Fibroblast of skin of scalp (primary cell): ENCODE data around the gene BTBD17. TPM values are rescaled to one million over a fixed set of nuclear protein-coding genes. Genes with fewer than 3 reads are reported as not detected.
"Not testable (repeated sequence)": the region's sequence is repeated elsewhere in the genome, so short reads cannot be mapped to it uniquely, and the experiment has no call there.

Experiments
- DNase-seq: peaks from one replicate; pipeline ENCODE4 v3.0.0-alpha.2; 2013
- polyA plus RNA-seq, 2 experiments: library from polyadenylated mRNA; unstranded; fragments of 120-200 nt; gene quantifications; one replicate each; pipeline ENCODE4 v1.2.1, GENCODE V29; 2013; ENCODE audit not compliant: insufficient read length in 2 of 2

Gene BTBD17
- polyA plus RNA-seq (2013, experiment 1 of 2; ENCODE audit: insufficient read length) = not detected
- not detected for polyA plus RNA-seq (2013, experiment 2 of 2; ENCODE audit: insufficient read length)

DNA sequence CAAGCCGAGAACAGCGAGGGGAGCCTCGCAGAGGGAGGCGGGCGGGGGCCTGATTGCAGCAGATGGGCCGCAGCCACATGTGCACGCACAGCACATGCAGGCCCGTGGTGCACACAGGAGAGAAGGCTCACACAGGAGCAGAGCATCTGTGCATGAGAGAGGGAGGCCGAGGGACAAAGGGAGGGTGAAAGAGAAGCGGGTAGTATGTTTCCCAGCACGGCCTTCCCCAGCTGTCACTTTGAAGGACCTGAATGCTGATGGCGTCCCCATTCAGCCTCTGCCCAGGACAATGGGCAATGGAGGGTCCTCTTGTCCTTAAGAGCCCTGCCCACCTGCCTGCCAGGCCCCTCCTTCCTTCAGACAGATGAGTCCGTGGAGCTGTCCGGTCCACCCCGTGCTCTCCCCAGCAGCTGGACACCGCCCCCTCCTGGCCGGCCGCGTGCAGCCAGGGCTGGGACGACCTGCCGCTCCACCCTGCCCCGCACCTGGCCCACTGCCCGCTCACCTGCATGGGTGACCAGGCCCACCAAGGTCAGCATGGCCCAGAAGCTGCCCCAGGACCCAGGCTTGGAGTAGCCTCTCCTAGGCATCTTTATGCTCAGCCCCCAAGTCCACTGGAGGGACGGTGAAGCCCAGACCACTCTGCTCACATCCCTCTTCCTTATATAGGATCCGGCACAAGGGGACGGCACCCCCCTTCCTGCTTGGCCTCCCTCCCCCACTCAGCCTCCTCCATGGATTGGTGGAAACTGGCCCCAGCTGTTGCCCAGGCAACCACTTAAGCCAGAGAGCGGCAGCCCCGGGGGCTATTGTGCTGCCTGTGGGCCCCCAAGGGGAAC lies at the start of gene BTBD17:
TSS of gene BTBD17 (minus strand) at position 639 of the 839 bp plus-strand sequence. CDS start at position 590, 49 bp downstream.
- DNase-seq = peak; percentile 7

DNA sequence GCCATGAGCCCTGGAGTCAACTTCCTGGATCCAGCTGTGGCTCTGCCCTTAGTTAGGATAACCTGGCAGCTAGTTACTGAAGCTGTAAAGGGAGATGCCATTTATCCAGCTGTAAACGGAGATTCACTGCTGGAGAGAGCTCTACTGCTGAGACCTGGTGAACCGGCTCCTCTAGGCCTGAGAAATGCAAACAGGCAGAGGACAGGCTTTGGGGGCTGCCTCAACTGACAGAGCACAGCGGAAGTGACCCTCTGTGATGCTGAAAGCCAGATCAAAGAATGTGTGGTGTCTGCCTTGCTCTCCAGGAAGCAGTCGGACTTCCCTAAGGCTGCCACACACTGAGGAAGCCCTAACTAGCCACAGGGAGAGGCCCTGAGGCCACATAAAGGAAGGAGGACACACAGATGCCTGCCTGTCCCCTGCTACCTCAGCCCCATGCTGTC lies 48.4 kb upstream of the BTBD17 start:
- DNase-seq = no peak

- DNase-seq = no peak
Observed at GRCh38 chr17:74408815-74409214, 47.1 kb upstream of the BTBD17 start.

DNA sequence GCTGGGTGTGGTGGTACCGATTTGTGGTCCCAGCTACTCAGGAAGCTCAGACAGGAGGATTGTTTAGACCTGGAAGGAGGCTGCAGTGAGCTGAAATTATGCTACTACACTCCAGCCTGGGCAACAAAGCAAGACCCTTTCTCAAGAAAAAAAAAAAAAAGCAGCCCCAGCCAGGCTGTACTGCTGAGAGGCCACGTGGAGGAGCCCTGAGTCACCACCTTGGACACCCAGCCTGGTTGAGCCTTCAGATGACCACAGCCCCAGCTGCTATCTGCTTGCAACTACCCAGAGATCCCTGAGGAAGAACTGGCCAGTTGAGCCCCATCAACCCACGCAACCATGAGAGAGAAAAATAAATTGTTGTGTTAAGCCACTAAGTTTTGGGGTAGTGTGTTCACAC lies 46.6 kb upstream of the BTBD17 start:
- DNase-seq = peak; percentile 12

GRCh38 chr17:74407384-74407783 lies 45.7 kb upstream of the BTBD17 start:
- DNase-seq = no peak

DNA sequence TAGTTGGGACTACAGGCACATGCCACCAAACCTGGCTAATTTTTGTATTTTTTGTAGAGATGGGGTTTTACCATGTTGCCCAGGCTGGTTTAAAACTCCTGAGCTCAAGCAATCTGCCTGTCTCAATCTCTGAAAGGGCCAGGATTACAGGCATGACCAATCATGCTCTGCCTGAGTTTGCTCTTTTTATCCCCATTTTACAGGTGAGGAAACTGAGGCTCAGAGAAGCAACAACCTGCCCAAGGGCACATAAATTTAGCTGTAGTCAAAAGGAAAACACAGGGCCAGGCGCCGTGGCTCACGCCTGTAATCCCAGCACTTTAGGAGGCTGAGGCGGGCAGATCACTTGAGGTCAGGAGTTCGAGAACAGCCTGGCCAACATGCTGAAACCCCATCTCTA lies 43.6 kb upstream of the BTBD17 start:
- DNase-seq = not testable (repeated sequence)

DNA sequence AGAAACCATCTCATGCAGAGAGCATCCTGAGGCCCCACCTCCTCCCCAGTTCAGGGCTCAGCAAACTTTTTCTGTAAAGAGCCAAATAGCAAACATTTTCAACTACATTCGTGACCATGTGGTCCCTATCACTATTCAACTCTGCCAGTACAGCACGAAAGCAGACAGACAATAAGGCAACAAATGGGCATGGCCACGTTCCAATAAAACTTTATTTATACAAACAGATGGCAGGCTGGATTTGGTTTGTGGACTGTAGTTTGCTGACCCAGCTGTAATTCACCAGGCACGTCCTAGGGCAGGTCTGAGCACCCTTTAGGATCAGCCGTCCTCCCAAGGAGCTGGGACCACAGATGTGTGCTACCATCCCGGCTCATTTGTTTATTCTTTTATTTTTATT lies 43.1 kb upstream of the BTBD17 start:
- DNase-seq = no peak

DNA sequence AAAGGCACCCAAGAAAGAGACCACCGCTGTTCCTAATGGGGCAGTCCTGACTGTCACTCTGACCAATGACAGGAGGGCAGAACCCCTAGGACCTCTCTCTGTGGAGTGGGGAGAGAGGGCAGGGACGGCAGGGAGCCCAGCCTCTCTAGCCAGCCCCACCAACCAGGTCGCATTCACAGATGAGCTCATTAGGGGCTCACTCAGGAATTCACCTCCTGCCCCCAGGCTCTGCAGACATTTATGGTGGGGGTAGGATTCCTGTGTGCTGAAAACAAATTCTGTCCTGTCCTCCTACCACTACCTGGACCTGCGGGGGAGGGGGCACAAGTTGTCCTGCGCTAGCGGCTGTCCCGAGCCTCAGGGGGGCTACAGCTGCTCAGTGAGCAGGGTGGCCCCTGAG lies 42.5 kb upstream of the BTBD17 start:
- DNase-seq = no peak

GRCh38 chr17:74403512-74404137 lies 42.0 kb upstream of the BTBD17 start:
- no peak for DNase-seq

DNA sequence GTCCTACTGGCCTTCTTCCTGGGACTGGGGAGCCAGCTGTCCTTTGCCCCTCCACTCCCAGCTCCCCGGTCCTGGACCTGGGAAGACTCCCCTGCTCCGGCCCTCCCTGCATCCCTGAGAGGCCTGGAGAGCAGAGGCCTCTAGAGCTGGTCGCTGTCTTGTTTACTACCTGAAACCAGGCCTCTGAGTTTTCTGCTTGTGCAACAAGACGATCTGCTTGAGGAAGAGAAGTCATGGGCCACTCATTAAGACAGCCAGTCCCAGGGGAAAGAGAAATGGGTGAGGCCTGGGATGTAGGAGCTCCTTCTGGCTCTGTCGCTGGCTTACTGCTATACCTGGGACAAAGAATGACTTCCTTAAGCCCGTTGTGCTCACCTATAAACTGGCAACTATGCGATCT lies 40.4 kb upstream of the BTBD17 start:
- no peak for DNase-seq

- no peak for DNase-seq
Observed at GRCh38 chr17:74396567-74396966, 34.9 kb upstream of the BTBD17 start.

GRCh38 chr17:74394977-74395376 lies 33.3 kb upstream of the BTBD17 start:
- no peak for DNase-seq

DNA sequence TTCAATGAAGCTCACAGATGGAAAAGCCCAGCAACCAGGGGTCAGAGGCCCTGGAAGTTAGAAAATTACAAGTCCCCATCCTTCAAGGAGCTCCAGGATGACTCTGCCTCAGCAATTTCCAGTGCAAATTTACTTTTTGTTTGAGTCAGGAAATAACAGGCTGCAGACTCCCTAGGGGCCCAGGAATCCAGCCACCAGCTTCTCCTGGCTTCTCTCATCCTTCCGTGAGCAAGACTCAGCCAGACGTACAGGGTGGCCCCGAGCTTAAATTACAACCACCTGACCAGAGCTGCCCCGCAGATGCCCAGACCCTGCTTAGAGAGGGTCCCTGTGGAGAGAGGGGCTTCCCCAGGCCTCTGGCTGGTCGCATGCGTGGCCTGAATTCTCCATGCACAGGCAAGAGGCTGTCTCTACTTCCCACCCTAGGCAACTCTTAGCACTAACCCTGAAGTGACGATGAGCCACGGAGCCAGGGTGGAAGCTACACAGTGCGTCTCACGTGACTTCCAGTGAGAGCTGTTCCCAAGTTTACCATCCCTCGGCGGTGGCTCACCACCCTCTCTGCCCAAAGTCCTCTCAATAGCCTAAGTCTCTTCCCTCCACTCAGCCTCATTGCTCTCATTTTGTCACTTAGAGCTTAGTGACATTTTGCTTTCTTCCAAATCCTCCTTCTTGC lies 32.7 kb upstream of the BTBD17 start:
- DNase-seq = no peak

DNA sequence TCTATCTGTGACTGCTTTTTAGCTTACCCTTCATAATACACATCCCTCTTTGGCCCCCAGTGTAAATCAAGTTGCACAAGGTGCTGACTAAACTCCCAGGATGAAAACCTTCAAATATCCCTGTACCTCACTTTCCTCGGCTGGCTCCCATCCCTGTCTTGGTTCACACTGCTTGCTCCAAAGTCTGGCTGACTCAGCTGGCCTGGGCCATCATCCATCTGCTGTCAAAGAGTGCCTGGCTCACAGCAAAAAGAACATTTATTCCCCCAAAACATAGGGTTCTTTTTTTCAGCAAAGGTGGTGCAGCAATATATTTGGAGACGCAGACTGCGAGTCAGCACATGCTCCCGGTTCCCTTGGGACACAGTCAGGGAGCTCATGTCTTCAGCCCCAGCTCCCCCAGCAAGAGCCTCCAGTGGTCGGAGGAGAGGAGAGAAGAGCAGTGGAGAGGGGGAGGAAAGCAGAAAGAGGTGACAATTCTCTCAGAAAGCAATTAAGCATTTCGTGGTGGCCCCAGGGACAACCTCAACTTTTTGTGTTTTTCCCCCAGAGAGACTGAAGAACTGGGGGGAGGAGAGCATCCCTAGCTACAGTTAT lies 31.8 kb upstream of the BTBD17 start:
- peak; percentile 26 for DNase-seq

DNA sequence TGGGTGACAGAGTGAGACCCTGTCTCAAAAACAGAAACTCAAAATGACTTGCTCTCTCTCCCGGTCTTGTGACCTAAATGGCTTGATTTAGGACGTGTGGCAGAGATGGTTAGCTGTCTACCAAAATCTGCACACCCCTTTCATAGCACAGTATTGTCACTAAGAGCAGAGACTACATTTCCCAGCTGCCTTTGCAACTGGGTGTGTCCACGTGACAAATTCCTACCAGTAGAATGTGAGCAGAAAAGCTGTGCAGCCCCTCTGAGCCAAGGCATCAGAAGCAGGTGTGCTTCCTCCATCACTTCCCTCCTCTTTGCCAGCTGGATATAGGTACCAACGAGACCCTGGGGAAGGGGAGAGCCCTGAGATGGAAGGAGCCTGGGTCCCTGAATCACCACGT lies 31.2 kb upstream of the BTBD17 start:
- DNase-seq = no peak

DNA sequence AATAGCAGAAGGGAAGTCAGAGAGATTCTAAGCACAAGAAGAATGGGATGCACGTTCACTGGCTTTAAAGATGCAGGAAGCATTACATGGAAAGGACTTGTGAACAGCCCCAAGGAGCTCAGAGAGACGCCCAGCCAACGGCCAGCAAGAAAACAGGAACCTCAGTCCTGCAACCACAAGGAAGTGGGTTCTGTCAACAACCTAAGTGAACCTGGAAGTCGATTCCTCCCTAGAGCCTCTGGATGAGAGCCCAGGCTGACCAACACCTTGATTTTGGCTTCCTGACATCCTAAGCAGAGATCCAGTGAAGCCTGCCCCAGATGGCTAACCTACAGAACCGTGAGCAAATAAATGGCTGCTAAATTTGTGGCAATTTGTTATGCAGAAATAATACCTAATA lies 30.1 kb upstream of the BTBD17 start:
- DNase-seq = no peak

- no peak for DNase-seq
Observed at GRCh38 chr17:74390680-74391653, 29.3 kb upstream of the BTBD17 start.

- no peak for DNase-seq
Observed at GRCh38 chr17:74389937-74390679, 28.4 kb upstream of the BTBD17 start.

DNA sequence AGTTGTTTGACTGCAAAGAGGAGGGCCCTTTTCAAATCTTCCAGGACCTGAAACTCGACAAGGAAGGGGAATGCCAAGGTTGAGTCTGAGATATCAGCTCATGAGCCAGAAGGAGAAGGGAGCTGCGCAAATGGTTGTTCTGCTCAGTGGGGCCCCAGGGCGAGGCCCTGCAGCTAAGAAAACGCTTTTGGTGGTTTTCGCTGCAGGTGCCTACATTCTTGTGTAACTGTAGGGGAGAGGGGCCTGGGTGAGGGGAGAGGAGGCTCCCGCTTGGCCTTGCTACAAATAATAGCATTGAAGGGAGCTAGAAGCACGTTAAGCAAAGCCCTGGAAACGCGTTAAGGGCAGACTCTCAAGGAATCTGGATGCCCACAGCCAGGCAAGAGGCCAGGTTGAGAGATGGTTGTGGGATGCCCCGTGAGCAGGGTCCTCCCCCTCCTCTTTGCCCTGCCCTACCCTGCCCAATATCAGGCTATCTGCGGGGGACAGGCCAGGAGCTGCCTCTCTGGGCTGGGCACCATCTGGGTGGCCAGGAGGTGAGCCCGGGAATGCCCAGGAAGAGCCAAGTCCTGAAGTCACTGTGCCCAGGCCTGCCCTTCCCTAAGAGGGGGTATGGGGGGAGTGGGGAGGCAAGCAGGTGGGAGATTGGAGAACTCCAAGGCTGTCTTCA lies 27.6 kb upstream of the BTBD17 start:
- DNase-seq = no peak
